RPMI7951 (cell line): ENCODE measurements around the gene MAZ. TPM values are rescaled to one million over a fixed set of nuclear protein-coding genes. Genes with fewer than 3 reads are reported as not detected.

Experiments used
- DNase-seq: peaks from one replicate; pipeline ENCODE4 v3.0.0-alpha.2; 2012; ENCODE audit warnings: low read depth
- total RNA-seq: library from RNA; depleted of rRNA; stranded (reverse); fragments of >200 nt; shearing (Covaris generic); gene quantifications from 2 replicates; pipeline ENCODE4 v1.2.3, GENCODE V29; 2014; rRNA removed

The MAZ gene
- total RNA-seq, 1 experiment from 2014 or later = 114 TPM

- DNase-seq = peak; percentile 89
Measured at GRCh38 chr16:29857133-29857760, 50.9 kb downstream of the MAZ start.

- no peak for DNase-seq
Measured at GRCh38 chr16:29858149-29858849, 52.0 kb downstream of the MAZ start.

DNA sequence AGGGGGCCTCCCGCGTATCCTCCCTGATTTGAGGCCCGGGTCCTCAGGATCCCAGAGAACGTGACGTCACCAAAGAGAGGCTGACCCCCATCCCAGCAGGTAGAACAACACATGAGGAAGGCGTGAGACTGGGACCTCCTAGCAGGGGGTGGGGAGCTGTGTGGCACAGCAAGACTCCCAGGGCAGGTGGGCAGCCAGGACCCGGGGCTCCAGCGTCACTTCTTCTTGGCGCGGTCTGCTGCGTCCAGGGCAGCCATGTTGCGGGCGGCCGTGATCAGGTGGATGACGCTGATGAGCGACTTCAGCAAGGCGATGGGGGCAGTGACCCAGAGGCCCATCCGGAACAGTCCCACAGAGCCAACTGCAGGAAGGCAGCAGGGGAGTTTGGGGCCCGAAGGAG is 52.6 kb downstream of the MAZ start:
- no peak for DNase-seq

DNA sequence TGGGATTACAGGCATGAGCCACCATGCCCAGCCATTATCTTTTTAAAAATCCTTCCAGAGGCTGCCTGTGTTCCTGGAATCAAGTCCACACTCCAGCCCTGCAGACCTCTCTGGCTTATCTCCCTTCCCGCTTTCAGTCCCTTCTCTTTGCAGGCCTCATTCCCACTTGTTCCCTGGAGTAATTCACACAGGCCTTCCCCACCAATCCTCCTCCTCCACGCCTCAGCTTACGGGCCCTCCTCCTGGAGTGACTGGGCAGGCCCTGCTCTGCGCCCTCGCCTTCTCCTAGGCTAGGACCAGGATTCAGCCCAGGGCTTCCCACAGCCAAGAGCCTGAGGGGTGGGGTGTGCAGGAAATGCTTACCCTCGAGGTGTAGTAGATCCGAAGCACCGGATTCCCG is 53.9 kb downstream of the MAZ start:
- no peak for DNase-seq

Other genes starting within 250 kb of the MAZ start
- 0.20 TPM in 1 of 2 replicates, not detected in the other for gene SPN, start 143.3 kb upstream of the MAZ start, total RNA-seq
- 18.4 and 23.7 TPM in 2 replicates for gene QPRT, start 127.3 kb upstream of the MAZ start, total RNA-seq
- gene C16orf54, start 60.5 kb upstream of the MAZ start, total RNA-seq = 0.10 TPM in 1 of 2 replicates, not detected in the other
- not detected in 2 replicates for gene ZG16, start 28.3 kb upstream of the MAZ start, total RNA-seq
- gene KIF22, start 15.8 kb upstream of the MAZ start, total RNA-seq = 120 and 128 TPM in 2 replicates
- gene PRRT2, start 5.7 kb downstream of the MAZ start, total RNA-seq = 1.7 and 2.5 TPM in 2 replicates
- 20.5 and 22.8 TPM in 2 replicates for gene PAGR1, start 9.6 kb downstream of the MAZ start, total RNA-seq
- 140 and 141 TPM in 2 replicates for gene MVP, start 13.9 kb downstream of the MAZ start, total RNA-seq
- gene CDIPT, start 56.7 kb downstream of the MAZ start, total RNA-seq = 83.4 and 90.4 TPM in 2 replicates
- gene SEZ6L2, start 93.0 kb downstream of the MAZ start, total RNA-seq = 4.9 and 6.2 TPM in 2 replicates
- gene ASPHD1, start 94.0 kb downstream of the MAZ start, total RNA-seq = 2.6 and 4.8 TPM in 2 replicates
- gene KCTD13, start 119.7 kb downstream of the MAZ start, total RNA-seq = 3.5 and 5.3 TPM in 2 replicates
- gene TMEM219, start 155.6 kb downstream of the MAZ start, total RNA-seq = 84.8 and 110 TPM in 2 replicates
- 15.3 and 26.5 TPM in 2 replicates for gene TAOK2, start 167.3 kb downstream of the MAZ start, total RNA-seq
- gene HIRIP3, start 189.1 kb downstream of the MAZ start, total RNA-seq = 16.1 and 21.0 TPM in 2 replicates
- gene INO80E, start 189.7 kb downstream of the MAZ start, total RNA-seq = 53.7 and 81.3 TPM in 2 replicates
- gene DOC2A, start 204.5 kb downstream of the MAZ start, total RNA-seq = 1.1 TPM in 1 of 2 replicates, not detected in the other
- gene C16orf92, start 216.7 kb downstream of the MAZ start, total RNA-seq = not detected in 2 replicates
- 0.12 and 0.49 TPM in 2 replicates for gene TLCD3B, start 224.7 kb downstream of the MAZ start, total RNA-seq